MM.1S (cell line): ENCODE results near the gene EMSY.

Experiments
- DNase-seq: peaks from one replicate; pipeline ENCODE4 v3.0.0-alpha.2; 2015
- H2AFZ ChIP-seq: fragments of 300-600 bp; sonication (generic); 2 replicates; pipeline ENCODE4 v1.6.0; 2016; ENCODE audit warnings: antibody characterized with exemption, low read length
- H3F3A ChIP-seq: fragments of 300-600 bp; sonication (generic); 2 replicates; pipeline ENCODE4 v1.6.1; 2016; ENCODE audit warnings: mild to moderate bottlenecking, antibody characterized with exemption, low read length, moderate library complexity, mixed read lengths; ENCODE audit not compliant: insufficient read depth
- H3K27ac ChIP-seq: fragments of 300-600 bp; sonication (generic); 2 replicates; pipeline ENCODE4 v1.5.1; 2016; ENCODE audit warnings: mild to moderate bottlenecking, low read length
- H3K27me3 ChIP-seq: fragments of 300-600 bp; sonication (generic); replicated peaks from 2 replicates; pipeline ENCODE4 v1.6.0; 2016; ENCODE audit warnings: low read length; ENCODE audit not compliant: insufficient read depth
- H3K36me3 ChIP-seq: fragments of 300-600 bp; sonication (generic); replicated peaks from 2 replicates; pipeline ENCODE4 v1.6.1; 2016; ENCODE audit warnings: mild to moderate bottlenecking, low read length, mixed read lengths; ENCODE audit not compliant: insufficient read depth
- H3K4me1 ChIP-seq: fragments of 300-600 bp; sonication (generic); 2 replicates; pipeline ENCODE4 v1.6.1; 2016; ENCODE audit warnings: low read length, mixed read lengths
- H3K4me2 ChIP-seq: fragments of 300-600 bp; sonication (generic); 2 replicates; pipeline ENCODE4 v1.6.0; 2016; ENCODE audit warnings: low read depth, low read length
- H3K4me3 ChIP-seq: fragments of 300-600 bp; sonication (generic); 2 replicates; pipeline ENCODE4 v1.5.1; 2016; ENCODE audit warnings: low read length, mixed read lengths
- H3K79me2 ChIP-seq: fragments of 300-600 bp; sonication (generic); 2 replicates; pipeline ENCODE4 v1.6.1; 2016; ENCODE audit warnings: mixed run types, low read length, mixed read lengths
- H3K9ac ChIP-seq: fragments of 300-600 bp; sonication (generic); 2 replicates; pipeline ENCODE4 v1.6.1; 2016; ENCODE audit warnings: low read length, mixed read lengths
- H3K9me2 ChIP-seq: fragments of 300-600 bp; sonication (generic); replicated peaks from 2 replicates; pipeline ENCODE4 v1.6.1; 2016; ENCODE audit warnings: mild to moderate bottlenecking, low read length, mixed read lengths; ENCODE audit not compliant: insufficient read depth
- H3K9me3 ChIP-seq: fragments of 300-600 bp; sonication (generic); replicated peaks from 2 replicates; pipeline ENCODE4 v1.6.1; 2016; ENCODE audit warnings: mild to moderate bottlenecking, low read length, mixed read lengths; ENCODE audit not compliant: insufficient read depth
- H4K20me1 ChIP-seq: fragments of 300-600 bp; sonication (generic); 2 replicates; pipeline ENCODE4 v1.6.1; 2016; ENCODE audit warnings: mild to moderate bottlenecking, low read length, moderate library complexity, mixed read lengths; ENCODE audit not compliant: insufficient read depth
- CTCF ChIP-seq: fragments of 300-600 bp; sonication (generic); IDR thresholded peaks from 2 replicates; pipeline ENCODE4 v1.5.1; 2016; ENCODE audit warnings: antibody characterized with exemption, low read length, mixed read lengths
- EZH2 ChIP-seq: fragments of 300-600 bp; sonication (generic); optimal IDR thresholded peaks from 2 replicates; pipeline ENCODE3; 2017; ENCODE audit warnings: low read depth, mild to moderate bottlenecking, antibody characterized with exemption, low read length, mixed read lengths
- EZH2phosphoT487 ChIP-seq: fragments of 300-600 bp; sonication (generic); IDR thresholded peaks from 2 replicates; pipeline ENCODE4 v1.6.1; 2018; ENCODE audit warnings: antibody characterized with exemption, low read length

EMSY gene

DNA sequence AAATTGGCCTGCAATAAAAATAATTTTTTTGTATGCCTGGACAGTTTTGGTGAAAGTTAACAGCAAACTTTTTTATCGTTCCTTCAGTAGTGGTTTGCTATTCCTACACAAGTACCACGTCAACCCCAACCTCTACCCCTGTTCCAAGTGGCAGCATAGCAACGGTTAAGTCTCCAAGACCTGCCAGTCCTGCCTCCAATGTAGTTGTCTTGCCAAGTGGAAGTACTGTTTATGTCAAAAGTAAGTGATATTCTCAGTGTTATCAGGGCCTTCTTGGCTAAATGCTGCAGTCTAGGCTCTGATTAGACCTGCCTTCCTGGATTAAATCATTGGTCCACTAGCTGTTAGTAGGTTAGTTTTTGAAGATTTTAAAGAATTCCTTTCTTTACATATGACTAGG is 15.0 kb downstream of the EMSY start:
- no peaks in the 10 kb centered on the region for H3K79me2 ChIP-seq
- no peak overlapping the region for H2AFZ ChIP-seq
- no peak overlapping the region for H3K4me2 ChIP-seq
- H4K20me1 ChIP-seq = no peaks in the 10 kb centered on the region
- no peaks in the 10 kb centered on the region for H3K4me1 ChIP-seq
- H3K9me2 ChIP-seq = no peaks in the 10 kb centered on the region
- TF ChIP-seq EZH2 (no peak), CTCF (no peak)
- DNase-seq = no peak
- H3F3A ChIP-seq = no peaks in the 10 kb centered on the region
- H3K9ac ChIP-seq = no peak overlapping the region
- no peaks in the 10 kb centered on the region for H3K9me3 ChIP-seq
- H3K27ac ChIP-seq = no peak overlapping the region
- H3K4me3 ChIP-seq = no peak overlapping the region
- H3K36me3 ChIP-seq = no peaks in the 10 kb centered on the region; the same call in 1 of the 2 replicates
- no peaks in the 10 kb centered on the region for H3K27me3 ChIP-seq

DNA sequence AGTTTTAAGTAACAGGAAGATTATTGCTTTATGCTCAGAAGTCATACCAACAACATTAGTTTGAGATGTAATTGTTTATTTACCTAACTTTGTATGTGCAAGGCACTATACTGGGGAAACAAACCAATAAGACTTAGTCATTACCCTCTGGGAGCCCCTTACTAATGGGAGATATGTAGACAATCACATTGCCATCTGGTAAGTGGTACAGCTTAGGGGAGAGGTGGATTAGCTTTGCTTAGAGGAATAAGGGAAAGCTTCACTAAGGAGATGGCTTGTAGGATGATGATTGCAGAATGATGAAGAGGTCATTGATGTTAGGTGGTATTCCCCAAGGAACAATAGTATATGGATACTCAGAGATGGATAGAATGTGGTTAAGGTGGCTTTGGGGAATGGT is 17.5 kb downstream of the EMSY start:
- Histone ChIP-seq H3K4me1 (no peaks in the 10 kb centered on the region), H3F3A (no peaks in the 10 kb centered on the region), H3K4me3 (no peak overlapping the region), H3K4me2 (no peak overlapping the region), H3K36me3 (no peaks in the 10 kb centered on the region; the same call in 1 of the 2 replicates), H3K9ac (no peak overlapping the region), H3K9me3 (no peaks in the 10 kb centered on the region), H2AFZ (no peak overlapping the region), H3K27ac (no peak overlapping the region), H3K79me2 (no peaks in the 10 kb centered on the region), H3K9me2 (no peaks in the 10 kb centered on the region), H4K20me1 (no peaks in the 10 kb centered on the region), H3K27me3 (no peaks in the 10 kb centered on the region)
- TF ChIP-seq CTCF (no peak), EZH2phosphoT487 (no peak), EZH2 (no peak)
- DNase-seq = no peak

- TF ChIP-seq EZH2phosphoT487 (no peak), EZH2 (no peak), CTCF (no peak)
- H2AFZ ChIP-seq = no peak overlapping the region
- no peaks in the 10 kb centered on the region for H3K9me2 ChIP-seq
- no peaks in the 10 kb centered on the region for H3F3A ChIP-seq
- H3K9me3 ChIP-seq = no peaks in the 10 kb centered on the region
- no peaks in the 10 kb centered on the region for H3K79me2 ChIP-seq
- no peak overlapping the region for H3K9ac ChIP-seq
- H3K4me1 ChIP-seq = no peaks in the 10 kb centered on the region
- H3K36me3 ChIP-seq = no peaks in the 10 kb centered on the region
- H3K4me2 ChIP-seq = no peak overlapping the region
- H3K27ac ChIP-seq = no peak overlapping the region
- DNase-seq = no peak
- no peaks in the 10 kb centered on the region for H3K27me3 ChIP-seq
- H3K4me3 ChIP-seq = no peak overlapping the region
- no peaks in the 10 kb centered on the region for H4K20me1 ChIP-seq
These were observed 20.9 kb downstream of the EMSY start for GRCh38 chr11:76465701-76466100.
